HG02642 (cell line): ENCODE measurements around the gene PCDH1.

ENCODE experiments used
- ATAC-seq: cut with Tn5 transposase; IDR thresholded peaks from one replicate; pipeline ENCODE4 v1.9.1; 2021; ENCODE audit warnings: mild to moderate bottlenecking; ENCODE audit not compliant: unreplicated experiment, poor library complexity

PCDH1 gene

GRCh38 chr5:141857226-141857625 is 21.0 kb downstream of the PCDH1 start:
- ATAC-seq: no peak

- ATAC-seq: no peak
Measured at GRCh38 chr5:141856037-141856790, 22.0 kb downstream of the PCDH1 start.

GRCh38 chr5:141855265-141856036 is 22.8 kb downstream of the PCDH1 start:
- ATAC-seq: no peak

- ATAC-seq: no peak
Measured at GRCh38 chr5:141853895-141854626, 24.1 kb downstream of the PCDH1 start.

- ATAC-seq: no peak
Measured at GRCh38 chr5:141852448-141852847, 25.8 kb downstream of the PCDH1 start.

GRCh38 chr5:141851195-141851874 is 26.9 kb downstream of the PCDH1 start:
- ATAC-seq: no peak

GRCh38 chr5:141850786-141851185 is 27.4 kb downstream of the PCDH1 start:
- ATAC-seq: no peak

- no peak for ATAC-seq
Measured at GRCh38 chr5:141850244-141850768, 27.9 kb downstream of the PCDH1 start.

GRCh38 chr5:141849415-141850243 is 28.6 kb downstream of the PCDH1 start:
- peak; percentile 76 for ATAC-seq

GRCh38 chr5:141848744-141849414 is 29.3 kb downstream of the PCDH1 start:
- ATAC-seq: peak; percentile 11

- no peak for ATAC-seq
Measured at GRCh38 chr5:141846031-141846430, 32.2 kb downstream of the PCDH1 start.

- no peak for ATAC-seq
Measured at GRCh38 chr5:141845371-141845851, 32.8 kb downstream of the PCDH1 start.

GRCh38 chr5:141844414-141845097 is 33.7 kb downstream of the PCDH1 start:
- no peak for ATAC-seq

- ATAC-seq: no peak
Measured at GRCh38 chr5:141843156-141843927, 34.9 kb downstream of the PCDH1 start.

- no peak for ATAC-seq
Measured at GRCh38 chr5:141841378-141842180, 36.6 kb downstream of the PCDH1 start.

GRCh38 chr5:141840826-141841360 is 37.3 kb downstream of the PCDH1 start:
- no peak for ATAC-seq
